GM13976 (cell line): ENCODE results near the gene GRIN2A.

Experiments
- DNase-seq: peaks from one replicate; pipeline ENCODE4 v3.0.0; 2012; ENCODE audit warnings: low spot score
- in situ Hi-C: fragments of 300-500 bp; cut with MboI; formaldehyde crosslinking; loops from one replicate; pipeline ENCODE4 v1.12.0; 2022; ENCODE audit warnings: low sequenced_read_pairs, mixed read lengths, inconsistent platforms; ENCODE audit not compliant: unreplicated experiment
- TF ChIP-seq, protein P1 (sequence below): IDR thresholded peaks from 2 replicates; pipeline ENCODE4 v1.5.1; 2012; ENCODE audit warnings: borderline replicate concordance, mild to moderate bottlenecking; ENCODE audit not compliant: insufficient read depth; ENCODE audit errors: extremely low read depth, missing control alignments, control extremely low read depth

Gene GRIN2A

DNA sequence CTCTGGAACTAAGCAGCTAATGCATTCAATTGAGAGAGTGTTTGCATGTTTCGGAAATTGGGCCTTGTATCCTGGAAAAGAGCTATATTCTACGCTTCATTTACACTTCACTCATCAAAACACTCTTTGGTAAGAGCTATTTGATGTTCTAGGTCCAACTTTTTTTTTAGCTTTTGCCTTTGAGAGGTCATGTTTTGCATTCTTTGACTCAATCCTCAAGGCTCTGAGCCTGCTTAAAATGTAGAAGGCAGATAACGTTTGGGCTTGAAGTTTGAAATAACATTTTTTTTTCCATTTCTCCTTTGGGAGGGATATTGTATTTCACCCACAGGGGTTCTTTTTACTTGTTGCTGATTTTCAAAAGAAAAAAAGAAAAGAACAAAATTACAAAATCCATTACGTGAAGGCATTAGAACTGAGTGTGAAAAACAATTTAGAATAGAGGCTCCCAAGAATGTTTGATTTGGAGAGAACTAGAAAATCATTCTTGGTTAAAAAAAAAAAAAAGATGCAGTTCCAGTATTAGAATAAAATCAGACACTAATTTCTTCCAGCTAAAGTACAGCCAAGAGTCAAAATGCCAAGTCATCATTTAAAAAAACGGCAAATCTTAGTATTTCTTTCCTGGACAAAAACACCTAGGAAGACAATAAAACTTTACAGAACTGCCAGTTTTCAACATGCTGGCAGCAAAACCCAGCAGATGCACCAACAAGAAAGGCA, 268.5 kb downstream of the GRIN2A start:
- TF ChIP-seq, protein P1, sequence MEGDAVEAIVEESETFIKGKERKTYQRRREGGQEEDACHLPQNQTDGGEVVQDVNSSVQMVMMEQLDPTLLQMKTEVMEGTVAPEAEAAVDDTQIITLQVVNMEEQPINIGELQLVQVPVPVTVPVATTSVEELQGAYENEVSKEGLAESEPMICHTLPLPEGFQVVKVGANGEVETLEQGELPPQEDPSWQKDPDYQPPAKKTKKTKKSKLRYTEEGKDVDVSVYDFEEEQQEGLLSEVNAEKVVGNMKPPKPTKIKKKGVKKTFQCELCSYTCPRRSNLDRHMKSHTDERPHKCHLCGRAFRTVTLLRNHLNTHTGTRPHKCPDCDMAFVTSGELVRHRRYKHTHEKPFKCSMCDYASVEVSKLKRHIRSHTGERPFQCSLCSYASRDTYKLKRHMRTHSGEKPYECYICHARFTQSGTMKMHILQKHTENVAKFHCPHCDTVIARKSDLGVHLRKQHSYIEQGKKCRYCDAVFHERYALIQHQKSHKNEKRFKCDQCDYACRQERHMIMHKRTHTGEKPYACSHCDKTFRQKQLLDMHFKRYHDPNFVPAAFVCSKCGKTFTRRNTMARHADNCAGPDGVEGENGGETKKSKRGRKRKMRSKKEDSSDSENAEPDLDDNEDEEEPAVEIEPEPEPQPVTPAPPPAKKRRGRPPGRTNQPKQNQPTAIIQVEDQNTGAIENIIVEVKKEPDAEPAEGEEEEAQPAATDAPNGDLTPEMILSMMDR, result no peak
- in situ Hi-C loops, result no loop called here
- DNase-seq, result no peak

DNA sequence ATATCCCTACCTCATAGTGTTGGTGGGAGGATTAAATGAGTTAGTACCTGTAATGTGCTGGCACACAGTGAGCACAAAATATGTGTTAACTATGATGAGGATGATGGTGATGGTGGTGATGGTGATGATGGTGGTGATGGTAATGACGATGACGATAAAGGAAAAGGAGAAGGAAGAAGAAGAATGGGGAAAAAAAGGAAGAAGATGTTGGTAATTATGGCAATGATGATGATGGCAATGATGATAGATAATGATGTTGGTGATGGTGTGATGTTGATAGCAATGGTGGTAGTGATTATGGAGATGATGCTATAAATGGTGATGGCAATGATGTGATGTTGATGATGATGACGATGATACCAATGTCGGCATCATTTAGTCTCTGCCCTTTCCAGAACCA, 270.2 kb downstream of the GRIN2A start:
- DNase-seq, result no peak
- in situ Hi-C loops, result no loop called here
- TF ChIP-seq, protein P1, result no peak

- TF ChIP-seq, protein P1, result no peak
- in situ Hi-C loops, result no loop called here
Measured at GRCh38 chr16:9911231-9911630, 271.0 kb downstream of the GRIN2A start.

GRCh38 chr16:9909072-9909825, 273.0 kb downstream of the GRIN2A start:
- no peak for DNase-seq
- TF ChIP-seq, protein P1, result no peak
- in situ Hi-C loops, result no loop called here

More at GRCh38 chr16:9911231-9911630, 271.0 kb downstream of the GRIN2A start:
- no peak for DNase-seq

DNA sequence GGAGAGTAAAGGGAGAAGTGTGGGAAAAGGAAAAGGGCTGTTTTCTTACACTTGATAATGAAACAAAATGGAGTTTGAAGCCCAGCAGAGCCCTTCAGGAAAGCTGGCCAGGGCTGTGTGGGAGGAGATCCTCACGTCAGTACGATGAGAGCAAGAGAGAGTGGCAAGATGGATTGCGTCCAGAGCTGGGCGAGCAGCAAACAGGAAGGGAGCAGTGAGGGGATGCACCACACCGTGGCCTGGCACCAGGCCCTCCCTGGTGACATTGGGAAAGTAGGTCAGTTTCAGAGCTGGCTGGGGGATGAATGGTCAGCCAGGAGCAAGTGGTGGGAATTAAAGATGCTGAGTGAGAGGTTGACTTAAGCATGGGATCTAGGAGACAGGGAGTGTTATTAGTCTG, 273.6 kb downstream of the GRIN2A start:
- no peak for DNase-seq
- TF ChIP-seq, protein P1, result no peak
- in situ Hi-C loops, result no loop called here

DNA sequence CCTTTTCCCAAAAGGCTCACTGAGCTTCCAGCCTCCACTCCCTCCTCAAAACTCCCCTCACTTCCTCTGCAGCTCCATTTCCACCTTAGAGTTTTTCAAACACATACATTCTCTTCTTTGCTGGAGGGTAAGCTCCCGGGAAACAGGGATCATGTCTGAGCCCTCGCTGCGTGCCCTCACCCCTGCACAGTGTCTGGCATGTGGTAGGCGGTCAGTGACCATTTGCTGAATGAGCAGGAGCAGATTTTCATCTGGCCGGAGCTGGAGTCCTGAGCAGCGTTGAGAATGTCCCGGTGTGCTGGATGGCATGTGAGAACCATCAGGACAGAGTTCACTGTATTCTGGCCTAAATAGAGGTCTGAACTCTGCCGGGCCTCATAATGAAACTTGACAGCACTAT, 274.5 kb downstream of the GRIN2A start:
- TF ChIP-seq, protein P1, result no peak
- DNase-seq, result no peak
- in situ Hi-C loops, result no loop called here
